OCI-LY7 (cell line): ENCODE results near the gene TLNRD1. TPM values are rescaled to one million over a fixed set of nuclear protein-coding genes. Genes with fewer than 3 reads are reported as not detected.

ENCODE experiments used
- BruUV-seq: library from RNA; stranded (reverse); fragments of 400-500 nt; replicated peaks from 2 replicates; lab custom pipeline; 2021; lab: Mats Ljungman, UMichigan
- CTCF ChIA-PET: fragments of 300-600 bp; sonication (Branson Sonifier 250); formaldehyde crosslinking; loops from one replicate; lab custom pipeline; 2022; ENCODE audit warnings: antibody characterized with exemption; ENCODE audit not compliant: unreplicated experiment; lab: Charles Lee
- POLR2A ChIA-PET: fragments of 300-600 bp; sonication (Branson Sonifier 250); formaldehyde crosslinking; loops from one replicate; lab custom pipeline; 2022; ENCODE audit warnings: antibody characterized with exemption; lab: Charles Lee
- DNase-seq: peaks from one replicate; pipeline ENCODE4 v3.0.0-alpha.2; 2015; ENCODE audit warnings: low spot score
- H2AFZ ChIP-seq: fragments of 200-600 bp; sonication (generic), shearing (Covaris generic); 2 replicates; pipeline ENCODE4 v1.6.1; 2014; ENCODE audit warnings: mild to moderate bottlenecking, antibody characterized with exemption, low read length, moderate library complexity
- H3K27ac ChIP-seq: fragments of 200-600 bp; sonication (generic); 2 replicates; pipeline ENCODE4 v1.5.1; 2014; ENCODE audit warnings: mixed run types, low read depth, mild to moderate bottlenecking, moderate library complexity, low read length, inconsistent platforms; ENCODE audit not compliant: poor library complexity, severe bottlenecking
- H3K36me3 ChIP-seq: fragments of 200-600 bp; sonication (generic); 2 replicates; pipeline ENCODE4 v1.6.1; 2014; ENCODE audit warnings: mild to moderate bottlenecking, antibody characterized with exemption, low read length, moderate library complexity, mixed read lengths; ENCODE audit not compliant: insufficient read depth
- H3K4me1 ChIP-seq: fragments of 200-600 bp; sonication (generic); 2 replicates; pipeline ENCODE4 v1.5.1; 2014; ENCODE audit warnings: mild to moderate bottlenecking, low read length; ENCODE audit not compliant: insufficient read depth, poor library complexity, severe bottlenecking
- H3K4me2 ChIP-seq: fragments of 200-600 bp; sonication (generic); 2 replicates; pipeline ENCODE4 v1.6.1; 2014; ENCODE audit warnings: mild to moderate bottlenecking, low read length
- H3K4me3 ChIP-seq: fragments of 200-600 bp; sonication (generic); 2 replicates; pipeline ENCODE4 v1.5.1; 2014; ENCODE audit warnings: mild to moderate bottlenecking, low read depth, low read length; ENCODE audit not compliant: poor library complexity, severe bottlenecking
- H3K79me2 ChIP-seq: fragments of 200-600 bp; sonication (generic); 2 replicates; pipeline ENCODE4 v1.6.1; 2016; ENCODE audit warnings: low read depth, mild to moderate bottlenecking, low read length, moderate library complexity, mixed read lengths; ENCODE audit not compliant: insufficient read depth
- H3K9me2 ChIP-seq: fragments of 200-600 bp; sonication (generic); 2 replicates; pipeline ENCODE4 v1.6.1; 2016; ENCODE audit warnings: mild to moderate bottlenecking, low read length, mixed read lengths; ENCODE audit not compliant: insufficient read depth
- H3K9me3 ChIP-seq: fragments of 200-600 bp; sonication (generic); 2 replicates; pipeline ENCODE4 v1.6.1; 2014; ENCODE audit warnings: mild to moderate bottlenecking, mixed run types, low read length, mixed read lengths
- H4K20me1 ChIP-seq: fragments of 200-600 bp; sonication (generic); 2 replicates; pipeline ENCODE4 v1.6.1; 2014; ENCODE audit warnings: mild to moderate bottlenecking, antibody characterized with exemption, low read length, moderate library complexity, mixed read lengths; ENCODE audit not compliant: insufficient read depth
- EZH2phosphoT487 ChIP-seq: fragments of 200-600 bp; sonication (generic); IDR thresholded peaks from 2 replicates; pipeline ENCODE4 v1.6.1; 2018; ENCODE audit warnings: low read depth, borderline replicate concordance, mild to moderate bottlenecking, mixed run types, antibody characterized with exemption, low read length, moderate library complexity, mixed read lengths
- intact Hi-C: fragments of 100-400 bp; cut with micrococcal nuclease; formaldehyde crosslinking; loops from one replicate; pipeline ENCODE4 v1.10.0; 2022; ENCODE audit not compliant: unreplicated experiment
- total RNA-seq, 2 experiments: library from RNA; depleted of rRNA in 1 of 2; stranded (reverse); fragments of >200 nt in 1 of 2; shearing (Covaris generic) in 1 of 2; gene quantifications; 2 replicates each; pipeline ENCODE4 v1.2.3, GENCODE V29; 2014 to 2022
- TF ChIP-seq, protein P1 (sequence below): fragments of 200-600 bp; sonication (generic); conservative IDR thresholded peaks from 2 replicates; pipeline ENCODE4 v1.5.1; 2014; ENCODE audit warnings: mild to moderate bottlenecking, antibody characterized with exemption, low read length, moderate library complexity, mixed read lengths

The TLNRD1 gene
- total RNA-seq, 2 experiments from 2014 or later = 17.4 to 19.9 TPM

DNA sequence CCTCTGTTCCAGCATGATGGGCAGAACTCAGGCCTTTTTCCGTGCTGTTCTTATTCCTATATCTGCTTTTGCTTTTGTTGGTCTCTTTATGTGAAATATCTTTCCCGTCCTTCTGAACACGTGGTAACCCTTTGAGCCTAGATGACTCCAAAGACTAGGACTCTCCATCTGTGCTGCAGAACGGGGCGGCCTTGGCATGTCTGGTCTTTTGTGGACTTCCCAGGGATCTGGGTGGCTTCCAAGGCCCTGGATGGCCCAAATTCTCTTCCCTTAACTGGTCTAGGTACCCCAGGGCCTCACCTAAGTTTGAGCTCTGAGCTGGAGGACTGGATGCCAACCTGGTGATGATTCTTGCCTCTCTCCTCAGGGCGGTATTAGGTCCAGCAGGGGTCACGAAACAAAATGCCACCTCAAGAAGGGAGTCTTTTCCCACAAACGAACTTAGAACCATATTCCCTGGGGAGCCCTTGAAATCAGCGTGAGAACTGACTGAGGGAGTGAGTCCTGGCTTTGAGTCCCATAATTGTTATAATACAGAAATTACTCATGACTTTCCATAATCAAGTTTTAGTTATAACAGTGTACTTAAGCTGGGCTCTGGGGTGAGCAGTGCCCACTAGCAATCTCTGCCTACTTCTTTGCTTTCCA is 13.8 kb downstream of the TLNRD1 start:
- TF ChIP-seq EZH2phosphoT487 = no peak
- TF ChIP-seq, protein P1, sequence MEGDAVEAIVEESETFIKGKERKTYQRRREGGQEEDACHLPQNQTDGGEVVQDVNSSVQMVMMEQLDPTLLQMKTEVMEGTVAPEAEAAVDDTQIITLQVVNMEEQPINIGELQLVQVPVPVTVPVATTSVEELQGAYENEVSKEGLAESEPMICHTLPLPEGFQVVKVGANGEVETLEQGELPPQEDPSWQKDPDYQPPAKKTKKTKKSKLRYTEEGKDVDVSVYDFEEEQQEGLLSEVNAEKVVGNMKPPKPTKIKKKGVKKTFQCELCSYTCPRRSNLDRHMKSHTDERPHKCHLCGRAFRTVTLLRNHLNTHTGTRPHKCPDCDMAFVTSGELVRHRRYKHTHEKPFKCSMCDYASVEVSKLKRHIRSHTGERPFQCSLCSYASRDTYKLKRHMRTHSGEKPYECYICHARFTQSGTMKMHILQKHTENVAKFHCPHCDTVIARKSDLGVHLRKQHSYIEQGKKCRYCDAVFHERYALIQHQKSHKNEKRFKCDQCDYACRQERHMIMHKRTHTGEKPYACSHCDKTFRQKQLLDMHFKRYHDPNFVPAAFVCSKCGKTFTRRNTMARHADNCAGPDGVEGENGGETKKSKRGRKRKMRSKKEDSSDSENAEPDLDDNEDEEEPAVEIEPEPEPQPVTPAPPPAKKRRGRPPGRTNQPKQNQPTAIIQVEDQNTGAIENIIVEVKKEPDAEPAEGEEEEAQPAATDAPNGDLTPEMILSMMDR = no peak
- Histone ChIP-seq H3K27ac (no peak overlapping the region), H3K4me1 (no peaks in the 10 kb centered on the region), H4K20me1 (no peaks in the 10 kb centered on the region; the same call in 1 of the 2 replicates), H3K36me3 (no peaks in the 10 kb centered on the region), H3K9me3 (no peaks in the 10 kb centered on the region), H3K4me3 (no peak overlapping the region), H3K9me2 (no peaks in the 10 kb centered on the region), H2AFZ (no peak overlapping the region), H3K79me2 (no peaks in the 10 kb centered on the region), H3K4me2 (no peak overlapping the region)
- no TSS peak for BruUV-seq
- ChIA-PET CTCF (no interaction called here), POLR2A (no interaction called here)
- DNase-seq = no peak
- intact Hi-C loops = no loop called here

DNA sequence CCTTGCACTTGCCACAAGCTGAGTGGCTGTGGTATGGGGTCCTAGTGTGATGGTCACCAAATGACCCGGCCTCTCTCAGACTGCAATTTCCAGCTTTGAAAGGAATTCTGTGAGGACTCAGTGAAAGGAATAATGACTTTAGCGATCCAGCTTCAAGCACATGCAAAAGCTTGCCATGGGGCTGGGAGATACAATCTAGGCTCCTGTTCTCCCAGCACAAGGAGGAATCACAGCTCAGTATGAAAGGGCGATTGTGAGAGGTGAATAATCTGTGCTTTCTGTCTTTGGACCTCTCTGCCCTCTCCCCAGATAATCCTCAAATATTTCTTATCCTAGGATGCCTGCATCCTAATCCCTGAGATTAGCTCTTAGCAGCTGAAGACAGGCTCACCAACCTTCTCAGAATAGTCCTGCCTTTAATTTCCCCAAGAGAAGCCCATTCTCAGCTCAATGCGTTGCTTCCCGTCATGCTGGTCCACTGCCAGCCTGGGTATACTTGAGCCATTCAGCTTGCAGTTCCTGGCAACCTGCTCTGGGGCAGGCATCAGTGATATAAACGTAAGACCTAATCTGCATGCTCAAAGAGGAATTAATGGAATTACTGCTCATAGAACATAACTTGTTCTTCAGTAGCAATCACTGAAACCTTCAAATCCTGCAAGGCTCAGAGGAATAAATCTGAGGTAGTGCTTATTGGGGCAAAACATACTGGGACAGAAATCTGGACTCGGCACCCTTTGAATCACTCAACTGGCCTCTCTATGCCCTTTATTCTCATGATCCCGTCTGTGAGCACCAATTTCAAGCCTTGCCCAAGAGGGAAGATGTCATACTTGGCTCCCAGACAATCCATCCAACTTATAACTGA is 15.1 kb downstream of the TLNRD1 start:
- no peaks in the 10 kb centered on the region for H3K36me3 ChIP-seq
- no peaks in the 10 kb centered on the region; the same call in 1 of the 2 replicates for H4K20me1 ChIP-seq
- no peaks in the 10 kb centered on the region for H3K4me1 ChIP-seq
- CTCF ChIA-PET = no interaction called here
- H3K9me3 ChIP-seq = no peaks in the 10 kb centered on the region
- no peak for TF ChIP-seq EZH2phosphoT487
- TF ChIP-seq, protein P1 = no peak
- no peak overlapping the region for H2AFZ ChIP-seq
- POLR2A ChIA-PET = interaction anchor here (0.6 to 1.1 kb wide), 2 partner anchors 15 to 560 kb away, joined by 3 read pairs; partner anchors contain the start of gene TLNRD1
- BruUV-seq = no TSS peak
- no peak overlapping the region for H3K4me3 ChIP-seq
- intact Hi-C loops = no loop called here
- DNase-seq = no peak
- no peaks in the 10 kb centered on the region for H3K9me2 ChIP-seq
- H3K4me2 ChIP-seq = no peak overlapping the region
- H3K79me2 ChIP-seq = no peaks in the 10 kb centered on the region
- no peak overlapping the region for H3K27ac ChIP-seq
